Measurements from ENCODE around the gene PRKAG2.
"Not testable (repeated sequence)": the region's sequence is repeated elsewhere in the genome, so short reads cannot be mapped to it uniquely, and the experiment has no call there.

The PRKAG2 gene

DNA sequence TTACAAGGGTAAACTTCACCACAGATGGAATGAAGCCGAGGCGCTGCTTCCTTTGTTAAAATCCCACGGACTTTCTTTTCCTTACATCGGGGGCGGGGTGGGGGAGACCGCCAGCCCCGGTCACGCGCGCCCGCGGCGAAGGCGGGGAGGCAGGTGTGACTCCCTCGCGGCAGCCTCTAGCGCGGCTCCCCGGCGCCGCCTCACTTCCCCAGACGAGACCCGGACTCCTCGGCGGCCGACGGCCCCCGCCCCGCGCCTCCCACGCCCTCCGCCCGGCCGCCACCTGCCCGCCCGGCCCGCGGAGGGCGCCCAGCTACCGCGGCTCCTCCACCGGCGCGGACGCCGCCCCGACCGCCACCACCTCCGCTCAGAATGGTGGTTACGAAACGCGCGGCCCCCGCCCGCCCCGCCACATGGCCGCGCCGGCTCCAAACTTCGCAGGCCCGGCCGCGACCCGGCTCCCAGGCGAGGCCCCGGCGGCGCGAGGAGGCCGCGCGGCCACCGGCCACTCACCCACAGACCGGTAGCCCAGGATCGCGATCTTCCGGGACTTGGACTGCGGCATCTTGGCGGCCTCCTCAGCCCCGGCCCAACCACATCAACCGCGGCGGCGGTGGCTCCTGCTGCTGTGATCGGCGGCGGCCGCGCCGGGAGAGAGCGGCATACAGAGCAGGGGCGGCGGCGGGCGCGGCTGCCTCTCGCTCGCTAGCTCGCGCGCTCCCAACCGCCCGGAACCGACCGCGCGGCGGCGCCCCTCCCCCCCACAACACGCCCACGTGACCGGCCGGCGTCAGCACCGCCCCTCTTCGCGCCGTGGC, 357.8 kb downstream of the PRKAG2 start:
- not testable (repeated sequence) for H3K9me3 ChIP-seq (ENCODE audit: control insufficient read depth, insufficient read depth, low read depth, low read length); H3K27me3 ChIP-seq (ENCODE audit: control insufficient read depth, insufficient read depth, low read length); H3K36me3 ChIP-seq (ENCODE audit: control insufficient read depth, insufficient read depth, low read length)
- peak overlapping the region; percentile 88 for H3K27ac ChIP-seq (ENCODE audit: low read depth, low read length)
- H3K9ac ChIP-seq (ENCODE audit: low read length): peak overlapping the region; percentile 94
- H3K4me1 ChIP-seq (ENCODE audit: control insufficient read depth, insufficient read depth, low read length): peaks cover 11% of the 10 kb centered on the region; the same call in 1 of the 2 replicates
- peak overlapping the region; percentile 77 for H3K4me3 ChIP-seq (ENCODE audit: low read depth, low read length)

DNA sequence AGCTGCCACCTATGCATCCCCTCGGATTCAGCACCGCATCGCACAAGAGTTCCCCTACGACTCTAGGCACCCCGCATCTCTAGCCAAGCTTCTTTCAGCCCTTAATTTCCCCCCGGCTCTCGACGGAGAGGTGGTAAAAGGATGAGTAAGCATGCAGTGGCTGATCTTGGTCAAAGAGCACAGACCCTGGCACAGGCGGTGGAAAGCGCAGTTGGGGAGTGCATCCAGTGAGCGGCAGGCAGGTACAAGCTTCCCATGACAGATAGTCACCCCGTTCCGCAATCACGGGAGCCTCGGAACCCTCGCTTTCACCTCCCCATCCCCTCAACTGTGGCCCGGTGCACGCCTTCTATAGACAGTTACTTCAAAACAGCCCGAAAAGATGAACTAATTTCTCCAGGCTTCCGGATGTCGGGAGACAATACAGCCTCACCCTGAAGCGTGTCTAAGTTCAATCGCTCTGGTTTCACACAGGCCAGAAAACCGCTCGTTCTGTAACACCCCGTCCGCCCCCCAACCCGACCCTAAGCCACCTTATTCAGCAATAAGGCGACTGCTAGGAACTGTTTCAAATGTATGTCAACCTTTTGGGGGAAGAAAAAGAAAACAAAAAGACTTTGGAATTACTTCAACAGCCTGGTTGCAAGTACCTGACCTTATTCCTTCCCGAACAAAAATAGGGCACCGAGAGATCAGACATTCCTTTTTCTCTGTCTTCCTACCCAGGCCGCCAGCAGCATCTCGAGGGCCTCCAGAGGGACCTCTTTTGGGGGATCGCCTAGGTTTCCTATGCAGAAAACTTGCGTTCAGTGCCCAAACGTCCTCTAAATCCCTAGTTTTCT, 358.6 kb downstream of the PRKAG2 start:
- H3K9me3 ChIP-seq (ENCODE audit: control insufficient read depth, insufficient read depth, low read depth, low read length): peaks cover 2% of the 10 kb centered on the region; the same call in 1 of the 2 replicates
- H3K4me3 ChIP-seq (ENCODE audit: low read depth, low read length): peak overlapping the region; percentile 77
- peaks cover 11% of the 10 kb centered on the region; the same call in 1 of the 2 replicates for H3K4me1 ChIP-seq (ENCODE audit: control insufficient read depth, insufficient read depth, low read length)
- H3K27me3 ChIP-seq (ENCODE audit: control insufficient read depth, insufficient read depth, low read length): 0 out of 2 replicates have a peak, but pooled peaks cover 4% of the 10 kb centered on the region
- H3K9ac ChIP-seq (ENCODE audit: low read length): peak overlapping the region; percentile 94
- H3K27ac ChIP-seq (ENCODE audit: low read depth, low read length): no peak overlapping the region; the same call in 1 of the 2 replicates
- H3K36me3 ChIP-seq (ENCODE audit: control insufficient read depth, insufficient read depth, low read length): 0 out of 2 replicates have a peak, but pooled peaks cover 6% of the 10 kb centered on the region

DNA sequence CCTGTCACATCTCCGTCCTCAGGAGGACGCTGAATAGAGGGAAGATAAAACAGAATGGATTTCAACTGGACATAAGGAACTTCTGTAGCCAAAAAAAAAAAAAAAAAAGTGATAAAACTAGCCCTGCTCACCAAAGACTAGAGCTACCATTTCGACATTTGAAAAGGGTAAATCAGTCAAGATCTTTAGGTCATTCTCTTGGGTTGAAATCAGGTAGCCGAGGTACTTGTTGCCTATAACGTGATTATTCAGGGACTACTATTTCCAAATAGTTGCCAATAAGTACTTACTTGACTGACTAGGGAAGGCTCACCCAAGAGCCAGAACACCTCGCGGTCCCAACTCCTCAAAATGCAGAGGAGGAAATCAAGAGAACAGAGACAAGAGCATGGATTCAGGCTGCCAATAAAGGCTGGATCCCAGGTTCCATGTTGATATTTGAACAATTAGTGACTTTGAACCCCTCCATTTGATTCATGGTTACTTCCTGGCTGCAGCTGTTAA, 359.3 kb downstream of the PRKAG2 start:
- H3K4me3 ChIP-seq (ENCODE audit: low read depth, low read length): peak overlapping the region; percentile 77
- 0 out of 2 replicates have a peak, but pooled peaks cover 7% of the 10 kb centered on the region for H3K36me3 ChIP-seq (ENCODE audit: control insufficient read depth, insufficient read depth, low read length)
- peaks cover 2% of the 10 kb centered on the region; the same call in 1 of the 2 replicates for H3K9me3 ChIP-seq (ENCODE audit: control insufficient read depth, insufficient read depth, low read depth, low read length)
- H3K27ac ChIP-seq (ENCODE audit: low read depth, low read length): no peak overlapping the region
- H3K4me1 ChIP-seq (ENCODE audit: control insufficient read depth, insufficient read depth, low read length): peaks cover 11% of the 10 kb centered on the region; the same call in 1 of the 2 replicates
- H3K27me3 ChIP-seq (ENCODE audit: control insufficient read depth, insufficient read depth, low read length): 0 out of 2 replicates have a peak, but pooled peaks cover 4% of the 10 kb centered on the region
- H3K9ac ChIP-seq (ENCODE audit: low read length): peak overlapping the region; percentile 94

DNA sequence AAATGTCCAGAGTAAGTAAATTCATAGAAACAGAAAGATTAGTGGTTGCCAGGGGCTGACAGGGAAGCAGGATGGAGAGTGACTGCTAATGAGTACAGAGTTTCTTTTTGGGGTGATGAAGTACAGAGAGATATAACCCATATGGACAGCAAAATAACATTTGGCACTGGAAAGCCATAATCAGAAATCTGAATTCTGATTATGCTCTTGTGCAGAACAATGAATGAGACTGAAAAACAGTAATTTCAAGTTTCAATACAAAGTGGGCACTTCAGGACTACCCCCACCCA, 361.7 kb downstream of the PRKAG2 start:
- peaks cover 17% of the 10 kb centered on the region for H3K4me1 ChIP-seq (ENCODE audit: control insufficient read depth, insufficient read depth, low read length)
- no peaks in the 10 kb centered on the region; the same call in 1 of the 2 replicates for H3K9me3 ChIP-seq (ENCODE audit: control insufficient read depth, insufficient read depth, low read depth, low read length)
- H3K27ac ChIP-seq (ENCODE audit: low read depth, low read length): no peak overlapping the region
- H3K9ac ChIP-seq (ENCODE audit: low read length): no peak overlapping the region
- H3K4me3 ChIP-seq (ENCODE audit: low read depth, low read length): no peak overlapping the region
- H3K27me3 ChIP-seq (ENCODE audit: control insufficient read depth, insufficient read depth, low read length): no peaks in the 10 kb centered on the region
- 0 out of 2 replicates have a peak, but pooled peaks cover 7% of the 10 kb centered on the region for H3K36me3 ChIP-seq (ENCODE audit: control insufficient read depth, insufficient read depth, low read length)

DNA sequence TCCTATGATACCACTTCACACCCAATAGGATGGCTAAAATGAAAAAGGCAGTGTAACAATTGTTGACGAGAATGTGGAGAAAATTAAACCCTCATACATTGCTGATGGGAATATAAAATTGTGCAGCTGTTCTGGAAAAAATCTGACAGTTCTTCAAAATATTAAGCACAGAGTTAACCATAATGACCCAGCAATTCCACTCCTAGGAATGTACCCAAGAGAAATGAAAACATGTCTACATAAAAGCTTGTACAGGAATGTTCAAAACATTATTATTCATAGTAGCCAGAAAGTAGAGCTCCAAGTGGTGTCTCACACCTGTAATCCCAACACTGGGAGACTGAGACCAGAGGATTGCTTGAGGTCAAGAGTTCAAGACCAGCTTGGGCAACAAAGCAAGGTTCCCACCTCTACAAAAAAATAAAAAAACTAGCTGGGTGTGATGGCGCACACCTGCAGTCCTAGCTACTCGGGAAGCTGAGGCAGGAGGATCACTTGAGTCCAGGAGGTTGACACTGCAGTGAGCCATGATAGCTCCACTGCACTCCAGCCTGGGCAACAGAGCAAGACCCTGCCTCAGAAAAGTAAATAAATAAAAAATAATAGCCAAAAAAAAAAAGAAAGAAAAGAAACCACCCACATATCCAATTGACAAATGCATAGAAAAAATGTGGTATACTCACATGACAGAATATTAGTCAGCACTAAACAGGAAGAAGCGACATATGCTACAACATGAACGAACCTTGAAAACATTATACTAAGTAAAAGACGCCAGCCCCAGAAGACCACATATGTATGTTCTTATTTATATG, 362.2 kb downstream of the PRKAG2 start:
- no peak overlapping the region for H3K27ac ChIP-seq (ENCODE audit: low read depth, low read length)
- 0 out of 2 replicates have a peak, but pooled peaks cover 7% of the 10 kb centered on the region for H3K36me3 ChIP-seq (ENCODE audit: control insufficient read depth, insufficient read depth, low read length)
- H3K4me1 ChIP-seq (ENCODE audit: control insufficient read depth, insufficient read depth, low read length): peaks cover 22% of the 10 kb centered on the region
- H3K9me3 ChIP-seq (ENCODE audit: control insufficient read depth, insufficient read depth, low read depth, low read length): no peaks in the 10 kb centered on the region; the same call in 1 of the 2 replicates
- no peak overlapping the region for H3K4me3 ChIP-seq (ENCODE audit: low read depth, low read length)
- no peaks in the 10 kb centered on the region for H3K27me3 ChIP-seq (ENCODE audit: control insufficient read depth, insufficient read depth, low read length)
- H3K9ac ChIP-seq (ENCODE audit: low read length): no peak overlapping the region

DNA sequence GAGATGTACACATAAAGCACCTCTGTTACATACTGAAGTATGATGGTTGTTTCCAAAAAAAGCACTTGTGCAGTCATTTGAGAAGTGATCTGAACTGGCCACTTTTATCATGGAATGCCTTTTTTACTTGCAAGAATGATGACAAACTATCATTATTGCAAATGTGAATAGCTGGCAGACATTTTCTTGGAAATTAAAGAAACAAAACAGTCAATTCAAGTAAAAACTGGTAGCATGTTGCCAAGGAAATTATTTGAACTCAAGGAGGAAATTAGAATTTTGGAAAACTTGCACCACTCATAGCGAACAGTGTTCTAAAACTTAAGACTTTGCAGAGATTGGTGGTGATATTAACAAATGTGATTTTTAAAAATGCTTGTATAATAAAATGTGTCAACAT, 363.8 kb downstream of the PRKAG2 start:
- no peaks in the 10 kb centered on the region; the same call in 1 of the 2 replicates for H3K9me3 ChIP-seq (ENCODE audit: control insufficient read depth, insufficient read depth, low read depth, low read length)
- no peaks in the 10 kb centered on the region for H3K27me3 ChIP-seq (ENCODE audit: control insufficient read depth, insufficient read depth, low read length)
- H3K27ac ChIP-seq (ENCODE audit: low read depth, low read length): no peak overlapping the region
- H3K4me3 ChIP-seq (ENCODE audit: low read depth, low read length): no peak overlapping the region
- H3K9ac ChIP-seq (ENCODE audit: low read length): no peak overlapping the region
- peaks cover 25% of the 10 kb centered on the region for H3K4me1 ChIP-seq (ENCODE audit: control insufficient read depth, insufficient read depth, low read length)
- H3K36me3 ChIP-seq (ENCODE audit: control insufficient read depth, insufficient read depth, low read length): 0 out of 2 replicates have a peak, but pooled peaks cover 7% of the 10 kb centered on the region

DNA sequence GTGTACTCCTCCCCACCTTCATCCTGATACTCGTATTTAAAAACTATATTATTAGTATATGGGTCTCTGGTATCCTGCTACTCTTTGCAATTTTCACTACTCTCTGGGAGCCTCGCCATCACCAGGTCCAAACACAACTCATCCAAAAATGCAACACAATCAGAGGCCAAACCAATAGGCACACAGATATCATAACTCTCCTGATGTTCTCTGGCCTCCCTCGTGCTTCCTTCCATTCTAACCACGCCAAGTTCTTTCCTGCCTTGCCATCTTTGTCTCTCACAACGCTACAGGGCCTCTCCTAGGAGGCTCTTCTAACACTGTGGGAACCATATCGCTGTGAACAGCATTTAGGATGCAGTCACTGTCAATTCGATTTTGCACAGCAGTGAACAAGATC, 364.6 kb downstream of the PRKAG2 start:
- no peak overlapping the region for H3K9ac ChIP-seq (ENCODE audit: low read length)
- H3K36me3 ChIP-seq (ENCODE audit: control insufficient read depth, insufficient read depth, low read length): 0 out of 2 replicates have a peak, but pooled peaks cover 7% of the 10 kb centered on the region
- no peak overlapping the region for H3K4me3 ChIP-seq (ENCODE audit: low read depth, low read length)
- H3K9me3 ChIP-seq (ENCODE audit: control insufficient read depth, insufficient read depth, low read depth, low read length): no peaks in the 10 kb centered on the region; the same call in 1 of the 2 replicates
- H3K27me3 ChIP-seq (ENCODE audit: control insufficient read depth, insufficient read depth, low read length): no peaks in the 10 kb centered on the region
- H3K27ac ChIP-seq (ENCODE audit: low read depth, low read length): no peak overlapping the region
- H3K4me1 ChIP-seq (ENCODE audit: control insufficient read depth, insufficient read depth, low read length): peaks cover 22% of the 10 kb centered on the region

DNA sequence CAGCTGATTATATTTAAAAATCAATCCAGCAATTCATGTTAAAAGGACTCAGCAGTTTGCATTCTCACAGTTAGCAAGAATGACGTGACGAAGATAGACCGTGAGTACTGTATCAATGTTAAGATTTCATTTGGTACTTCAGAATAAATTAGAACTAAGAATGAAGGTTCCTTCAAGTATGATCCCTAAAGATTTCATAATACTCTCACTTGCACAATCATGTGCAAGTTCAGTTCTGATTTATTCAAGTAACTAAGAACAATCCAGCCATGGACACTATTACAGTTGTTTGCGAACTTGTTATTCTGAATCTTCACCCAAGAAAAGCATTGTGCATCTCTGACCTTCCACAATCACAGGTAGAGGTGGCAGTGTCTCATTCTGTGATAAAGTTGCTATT, 365.0 kb downstream of the PRKAG2 start:
- Histone ChIP-seq H3K9me3 (ENCODE audit: control insufficient read depth, insufficient read depth, low read depth, low read length) (no peaks in the 10 kb centered on the region; the same call in 1 of the 2 replicates), H3K9ac (ENCODE audit: low read length) (no peak overlapping the region), H3K27me3 (ENCODE audit: control insufficient read depth, insufficient read depth, low read length) (no peaks in the 10 kb centered on the region), H3K4me3 (ENCODE audit: low read depth, low read length) (no peak overlapping the region), H3K4me1 (ENCODE audit: control insufficient read depth, insufficient read depth, low read length) (peaks cover 25% of the 10 kb centered on the region), H3K36me3 (ENCODE audit: control insufficient read depth, insufficient read depth, low read length) (0 out of 2 replicates have a peak, but pooled peaks cover 7% of the 10 kb centered on the region), H3K27ac (ENCODE audit: low read depth, low read length) (no peak overlapping the region)

DNA sequence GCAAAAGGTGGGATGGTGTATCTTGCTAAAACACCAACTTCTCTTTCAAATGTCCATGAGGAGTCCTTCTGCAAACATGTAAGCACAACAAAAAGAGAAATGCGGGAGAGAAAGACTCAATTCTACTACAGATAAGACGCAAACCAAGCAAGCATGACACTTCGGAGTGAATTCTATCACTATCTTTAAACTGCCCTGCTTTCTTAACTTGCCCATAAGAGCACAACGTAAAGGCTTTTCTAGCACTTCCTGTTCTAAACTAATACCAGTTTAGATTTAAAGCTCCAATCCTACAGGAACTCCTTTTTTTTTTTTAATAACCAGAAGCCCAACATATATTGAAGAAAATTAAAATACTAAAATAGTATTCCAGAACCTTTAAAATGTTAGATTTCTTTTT, 365.6 kb downstream of the PRKAG2 start:
- H3K4me1 ChIP-seq (ENCODE audit: control insufficient read depth, insufficient read depth, low read length): peaks cover 27% of the 10 kb centered on the region
- H3K4me3 ChIP-seq (ENCODE audit: low read depth, low read length): no peak overlapping the region
- no peak overlapping the region for H3K9ac ChIP-seq (ENCODE audit: low read length)
- 0 out of 2 replicates have a peak, but pooled peaks cover 3% of the 10 kb centered on the region for H3K36me3 ChIP-seq (ENCODE audit: control insufficient read depth, insufficient read depth, low read length)
- H3K27me3 ChIP-seq (ENCODE audit: control insufficient read depth, insufficient read depth, low read length): no peaks in the 10 kb centered on the region
- H3K9me3 ChIP-seq (ENCODE audit: control insufficient read depth, insufficient read depth, low read depth, low read length): no peaks in the 10 kb centered on the region; the same call in 1 of the 2 replicates
- H3K27ac ChIP-seq (ENCODE audit: low read depth, low read length): no peak overlapping the region

DNA sequence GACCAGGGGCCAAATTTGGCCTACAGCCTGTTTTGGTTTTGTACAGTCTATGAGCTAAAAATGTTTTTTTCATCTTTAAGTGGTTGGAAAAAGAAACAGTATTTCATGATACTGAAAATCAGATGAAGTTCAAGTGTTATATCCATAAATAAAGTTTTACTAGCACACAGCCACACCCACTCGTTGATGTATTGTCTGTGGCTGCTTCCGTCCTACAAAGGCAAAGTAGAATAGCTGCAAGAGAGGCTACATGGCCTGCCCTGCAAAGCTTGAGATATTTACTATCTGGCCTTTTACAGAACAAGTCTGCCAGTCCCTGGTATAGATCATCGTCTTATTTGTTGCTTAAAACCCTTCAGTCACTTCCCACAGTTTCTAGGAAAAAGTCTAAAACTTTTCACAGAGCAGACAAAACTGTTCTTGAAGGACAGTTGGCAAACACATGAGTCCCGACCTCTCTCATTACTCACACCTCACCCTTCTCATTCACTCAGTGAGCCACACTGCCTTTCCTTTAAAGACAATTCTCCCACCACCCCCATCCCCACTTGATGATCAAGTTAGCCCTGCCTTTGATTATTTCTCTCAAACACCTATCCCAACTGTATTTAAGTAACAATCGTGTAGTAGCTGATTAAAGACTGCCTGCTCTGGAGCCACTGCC, 367.1 kb downstream of the PRKAG2 start:
- H3K4me3 ChIP-seq (ENCODE audit: low read depth, low read length): no peak overlapping the region
- no peak overlapping the region for H3K27ac ChIP-seq (ENCODE audit: low read depth, low read length)
- 0 out of 2 replicates have a peak, but pooled peaks cover 3% of the 10 kb centered on the region for H3K36me3 ChIP-seq (ENCODE audit: control insufficient read depth, insufficient read depth, low read length)

More for the DNA sequence above, 367.1 kb downstream of the PRKAG2 start:
- Histone ChIP-seq H3K9ac (ENCODE audit: low read length) (no peak overlapping the region), H3K27me3 (ENCODE audit: control insufficient read depth, insufficient read depth, low read length) (no peaks in the 10 kb centered on the region), H3K4me1 (ENCODE audit: control insufficient read depth, insufficient read depth, low read length) (peaks cover 32% of the 10 kb centered on the region), H3K9me3 (ENCODE audit: control insufficient read depth, insufficient read depth, low read depth, low read length) (no peaks in the 10 kb centered on the region; the same call in 1 of the 2 replicates)
